Measurements from ENCODE around the gene APOA5.
"Not testable (repeated sequence)": the region's sequence is repeated elsewhere in the genome, so short reads cannot be mapped to it uniquely, and the experiment has no call there.

APOA5 gene

GRCh38 chr11:116827461-116827860 is 35.8 kb upstream of the APOA5 start:
- DNase-seq (ENCODE audit: low spot score), result no peak

GRCh38 chr11:116826751-116827431 is 35.2 kb upstream of the APOA5 start:
- DNase-seq (ENCODE audit: low spot score), result no peak

GRCh38 chr11:116825854-116826750 is 34.4 kb upstream of the APOA5 start:
- no peak for DNase-seq (ENCODE audit: low spot score)

GRCh38 chr11:116825434-116825833 is 33.8 kb upstream of the APOA5 start:
- no peak for DNase-seq (ENCODE audit: low spot score)

- no peak for DNase-seq (ENCODE audit: low spot score)
Observed at GRCh38 chr11:116823031-116823843, 31.6 kb upstream of the APOA5 start, which contains the start of gene APOA4. APOA4 (minus strand) TSS chr11:116823304; CDS start chr11:116823191, 113 bp downstream.

DNA sequence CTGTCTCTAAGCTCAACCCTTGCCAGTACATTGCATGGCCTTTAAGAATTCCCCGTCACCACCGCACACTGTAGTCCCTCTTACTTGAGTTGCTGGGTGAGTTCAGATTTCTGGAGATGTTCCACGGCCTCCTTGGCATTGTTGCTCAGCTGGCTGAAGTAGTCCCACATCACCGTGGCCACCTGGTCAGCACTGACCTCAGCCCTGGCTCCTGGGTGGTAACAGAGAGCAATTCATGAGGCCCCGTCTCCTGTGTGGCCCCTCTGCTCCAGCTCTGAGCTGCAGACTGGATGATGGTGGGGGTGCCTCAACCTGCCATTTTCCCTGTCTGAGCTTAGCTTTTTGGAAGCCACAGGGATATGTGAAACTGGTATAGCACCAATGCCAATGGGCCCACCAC is 30.9 kb upstream of the APOA5 start:
- no peak for DNase-seq (ENCODE audit: low spot score)

DNA sequence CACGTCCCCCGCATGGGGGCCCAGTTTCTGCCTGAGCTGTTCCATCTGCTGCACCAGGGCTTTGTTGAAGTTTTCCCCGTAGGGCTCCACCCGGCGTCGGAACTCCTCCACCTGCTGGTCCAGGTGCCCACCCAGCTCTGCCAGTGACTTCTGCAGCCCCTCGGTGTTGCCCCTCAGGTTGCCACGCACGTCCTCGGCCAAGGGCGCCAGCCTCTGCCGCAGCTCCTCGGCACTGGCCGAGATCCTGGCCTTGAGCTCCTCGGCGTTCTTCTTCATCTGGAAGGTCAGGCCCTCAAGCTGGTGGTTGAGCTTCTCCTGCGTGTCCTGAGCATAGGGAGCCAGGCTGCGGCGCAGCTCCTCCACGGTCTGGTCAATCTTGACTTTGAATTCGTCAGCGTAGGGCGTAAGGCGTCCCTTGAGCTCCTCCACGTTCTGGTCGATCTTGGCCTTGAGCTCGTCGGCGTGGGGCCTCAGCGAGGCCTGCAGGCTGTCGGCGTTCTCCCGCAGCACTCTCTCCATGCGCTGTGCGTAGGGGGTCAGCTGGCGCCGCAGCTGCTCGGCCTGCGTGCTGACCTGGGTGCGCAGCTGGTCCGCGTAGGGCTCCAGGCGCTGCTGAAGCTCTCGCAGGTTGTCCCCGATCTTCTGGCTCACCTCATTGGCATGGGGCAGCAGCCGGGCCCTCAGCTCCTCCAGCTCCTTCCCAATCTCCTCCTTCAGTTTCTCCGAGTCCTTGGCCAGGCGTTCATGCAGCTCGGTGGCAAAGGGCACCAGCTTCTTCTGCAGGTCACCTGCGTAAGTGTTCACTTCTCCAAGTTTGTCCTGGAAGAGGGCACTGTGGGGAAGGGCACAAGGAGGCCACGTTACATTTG is 29.6 kb upstream of the APOA5 start:
- no peak for DNase-seq (ENCODE audit: low spot score)

DNA sequence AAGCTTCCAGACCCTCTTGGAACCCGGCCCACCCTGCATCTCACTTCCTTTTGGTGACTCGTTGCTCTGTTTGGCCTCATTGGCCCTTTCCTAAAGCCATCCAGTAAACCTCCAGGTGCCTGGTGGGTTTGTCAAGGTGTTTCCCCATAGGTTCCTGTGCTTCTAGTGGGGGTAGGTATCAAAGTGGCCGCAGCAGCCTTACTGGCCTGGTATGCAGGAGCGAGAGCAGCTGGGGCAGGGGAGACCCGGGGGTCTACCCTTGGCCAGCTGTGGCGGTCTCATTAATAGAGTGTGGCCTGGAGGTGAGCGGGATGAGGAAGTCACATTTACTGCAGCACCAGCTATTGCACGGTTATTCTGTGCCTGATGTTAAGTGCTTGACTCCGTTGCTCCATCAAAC is 27.4 kb upstream of the APOA5 start:
- DNase-seq (ENCODE audit: low spot score), result no peak

DNA sequence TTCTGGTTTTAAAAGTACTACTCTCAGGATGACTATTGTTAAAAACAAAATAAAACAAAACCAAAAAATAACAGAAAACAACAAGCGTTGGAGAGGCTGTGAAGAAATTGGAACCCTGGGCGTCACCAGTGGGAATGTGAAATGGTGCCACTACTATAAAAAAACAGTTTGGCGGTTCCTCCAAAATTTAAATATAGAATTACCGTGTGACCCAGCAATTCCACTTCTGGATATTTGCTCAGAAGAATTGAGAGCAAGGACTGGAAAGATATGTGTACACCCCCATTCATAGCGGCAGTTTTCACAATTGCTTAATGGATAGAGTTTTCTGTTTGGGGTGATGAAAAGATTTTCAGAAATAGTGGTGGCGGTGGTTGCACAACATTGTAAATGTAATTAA is 22.8 kb upstream of the APOA5 start:
- DNase-seq (ENCODE audit: low spot score), result no peak

- no peak for DNase-seq (ENCODE audit: low spot score)
Observed at GRCh38 chr11:116813781-116814471, 22.2 kb upstream of the APOA5 start.

DNA sequence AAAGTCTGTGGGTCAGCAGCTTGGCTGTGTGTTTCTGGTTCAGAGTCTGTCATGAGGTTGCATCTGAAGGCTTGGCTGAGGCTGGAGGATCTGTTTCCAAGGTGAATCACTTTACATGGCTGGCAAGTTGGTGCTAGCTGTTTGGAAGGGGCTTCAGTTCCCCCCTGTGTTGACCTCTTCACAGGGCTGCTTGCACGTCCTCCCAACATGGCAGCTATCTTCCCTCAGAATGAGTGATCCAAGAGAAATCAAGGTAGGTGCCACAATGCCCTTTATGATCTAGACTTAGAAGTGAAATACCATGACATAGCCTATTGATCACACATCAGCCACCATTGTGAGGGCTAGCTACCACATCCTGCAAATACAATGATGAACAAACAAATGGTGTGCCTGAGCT is 21.5 kb upstream of the APOA5 start:
- no peak for DNase-seq (ENCODE audit: low spot score)

DNA sequence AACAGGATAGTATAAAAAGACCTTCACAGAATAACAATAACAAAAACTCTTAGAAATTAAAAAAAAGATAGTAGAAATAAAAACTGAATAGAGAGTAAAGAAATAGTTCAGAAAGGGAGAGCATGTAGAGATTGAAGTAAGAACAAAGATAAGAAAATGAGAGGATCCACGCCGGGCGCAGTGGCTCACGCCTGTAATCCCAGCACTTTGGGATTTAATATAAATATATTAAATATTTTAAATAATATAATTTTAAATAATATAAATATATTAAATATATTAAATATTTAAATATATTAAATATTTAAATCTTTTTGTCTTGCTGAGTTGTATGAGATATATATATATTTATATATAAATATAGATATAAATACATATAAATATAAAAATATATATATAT is 20.4 kb upstream of the APOA5 start:
- no peak for DNase-seq (ENCODE audit: low spot score)

DNA sequence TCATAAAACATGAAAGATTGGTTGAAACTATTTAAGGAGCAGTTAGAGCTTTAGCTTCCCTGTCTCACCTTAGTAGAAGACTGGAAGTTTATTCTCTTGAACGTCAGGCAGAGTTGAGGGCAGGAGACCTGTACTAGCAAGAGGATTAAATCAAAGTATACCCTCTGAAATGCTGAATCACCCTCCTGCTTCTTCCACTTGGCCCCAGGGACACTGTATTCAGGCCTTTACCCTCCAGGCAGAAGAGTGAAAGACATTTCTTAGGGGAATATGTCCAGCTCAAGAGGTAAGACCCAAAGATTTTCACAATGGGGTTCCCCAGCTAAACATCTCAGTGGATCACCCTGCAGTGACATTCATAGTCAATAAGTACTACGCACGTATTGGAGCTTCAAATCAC is 19.5 kb upstream of the APOA5 start:
- no peak for DNase-seq (ENCODE audit: low spot score)

- no peak for DNase-seq (ENCODE audit: low spot score)
Observed at GRCh38 chr11:116808262-116809175, 16.8 kb upstream of the APOA5 start.

DNA sequence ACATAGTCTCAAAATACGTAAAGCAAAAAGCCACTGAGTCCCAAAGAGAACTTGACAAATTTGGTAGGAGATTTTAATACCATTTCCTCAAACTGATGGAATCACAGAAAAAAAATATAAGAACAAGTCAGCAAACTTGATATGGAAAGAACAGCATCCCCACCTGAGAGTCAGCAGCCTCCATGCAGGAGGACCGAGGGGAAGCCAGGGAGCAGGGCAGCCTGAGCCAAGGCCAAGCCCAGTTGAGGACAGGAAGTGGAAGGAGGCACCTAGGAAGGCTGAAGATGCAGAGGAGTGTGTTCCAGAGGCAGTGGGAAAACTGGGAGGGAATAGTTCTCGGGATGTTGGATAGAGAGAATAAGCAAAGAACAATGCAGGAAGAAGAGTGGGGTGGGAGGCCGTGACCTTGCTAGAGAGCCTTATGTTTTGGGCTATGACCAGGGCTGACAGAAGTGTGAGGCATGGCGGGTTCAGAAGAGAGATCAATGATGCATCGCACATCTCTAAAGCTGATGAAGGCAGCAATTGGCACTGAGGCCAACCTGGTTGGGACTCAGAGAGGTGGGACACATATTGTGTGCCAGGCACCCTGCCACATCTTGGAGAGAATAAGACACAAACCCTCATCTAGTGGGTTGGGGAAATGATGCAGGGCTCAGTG is 16.1 kb upstream of the APOA5 start:
- no peak for DNase-seq (ENCODE audit: low spot score)

DNA sequence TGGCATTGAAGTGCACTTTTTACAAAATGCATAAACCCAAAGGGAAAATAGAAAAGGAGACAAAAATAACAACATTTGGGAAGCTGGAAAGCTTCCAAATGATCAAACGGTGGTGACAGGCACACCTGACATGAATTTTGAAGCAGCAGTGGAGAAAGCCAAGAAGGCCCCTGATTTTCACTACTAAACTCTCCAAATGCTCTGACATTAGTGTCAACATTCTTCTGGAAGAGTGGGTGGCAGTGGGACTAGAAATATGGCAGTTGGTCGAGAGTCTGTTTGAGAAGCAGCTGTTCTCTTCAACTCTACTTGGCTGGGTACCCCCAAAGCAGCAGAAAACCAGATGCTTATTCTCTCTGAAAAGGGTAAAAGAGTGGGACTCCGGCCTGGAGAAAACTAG is 12.3 kb upstream of the APOA5 start:
- DNase-seq (ENCODE audit: low spot score), result no peak

- DNase-seq (ENCODE audit: low spot score), result not testable (repeated sequence)
Observed at GRCh38 chr11:116801662-116802061, 10.0 kb upstream of the APOA5 start.

DNA sequence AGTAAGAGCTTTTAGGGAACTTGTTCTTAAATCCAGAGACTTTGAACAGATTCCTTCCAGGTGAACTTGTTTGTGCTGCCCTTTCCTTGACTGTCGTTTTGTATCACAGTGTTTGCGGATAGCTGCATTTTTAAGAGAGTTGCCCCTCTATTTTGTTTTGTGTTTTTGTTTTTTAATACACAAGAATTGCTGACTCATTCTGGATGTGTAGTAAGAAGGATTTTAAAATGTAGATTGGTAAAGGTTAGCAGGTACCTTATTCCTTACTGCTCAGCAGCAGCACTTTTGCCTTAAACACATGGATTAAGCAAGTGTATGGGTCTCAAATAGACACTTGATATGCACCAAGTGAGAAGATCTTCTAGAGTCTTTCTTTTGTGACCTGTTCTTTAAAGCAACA is 8.9 kb upstream of the APOA5 start:
- DNase-seq (ENCODE audit: low spot score), result no peak

- DNase-seq (ENCODE audit: low spot score), result no peak
Observed at GRCh38 chr11:116798368-116798767, 6.7 kb upstream of the APOA5 start.

Data from Ammon's horn (tissue), 1 donor.